ENCODE data around the gene LDLRAD4. TPM values are rescaled to one million over a fixed set of nuclear protein-coding genes. Genes with fewer than 3 reads are reported as not detected.

LDLRAD4 gene
- polyA plus RNA-seq, 1 of the 3 experiments (the other 2 are of a cell fraction): 0.16 TPM

GRCh38 chr18:13291299-13291698 is 72.7 kb downstream of the LDLRAD4 start:
- DNase-seq: no peak
- ChIA-PET POLR2A (no interaction called here), CTCF (no interaction called here)
- WGBS (ENCODE audit: low lambda C conversion rate): 73% methylated on average over 6 of the region's 8 CpGs
- Histone ChIP-seq H3K4me2 (no peak overlapping the region), H3K9me2 (no peaks in the 10 kb centered on the region), H3K9me3 (no peaks in the 10 kb centered on the region), H3K79me2 (ENCODE audit: insufficient read depth) (no peaks in the 10 kb centered on the region), H3K4me3 (ENCODE audit: low read depth in 2 of 2, low read length in 1 of 2) (no peak overlapping the region), H3K9ac (no peak overlapping the region), H3K27ac (ENCODE audit: low read depth in 2 of 2, low read length in 1 of 2) (no peak overlapping the region; a peak in 1 of 4 replicates), H3K27me3 (ENCODE audit: insufficient read depth) (no peaks in the 10 kb centered on the region), H3K4me1 (ENCODE audit: control insufficient read depth in 1 of 2, insufficient read depth in 2 of 2, low read depth in 1 of 2, low read length in 1 of 2) (peaks cover 0 to 14% of the 10 kb centered on the region in 2 experiments; a peak in 1 of 4 replicates), H3F3A (replicated peaks; ENCODE audit: insufficient read depth) (no peaks in the 10 kb centered on the region), H2AFZ (ENCODE audit: low read depth) (no peak overlapping the region), H3K36me3 (replicated peaks in 1 of 2; ENCODE audit: control insufficient read depth in 1 of 2, insufficient read depth in 2 of 2, low read length in 1 of 2) (no peaks in the 10 kb centered on the region), H4K20me1 (ENCODE audit: insufficient read depth) (no peaks in the 10 kb centered on the region)
- TF ChIP-seq USF2 (IDR thresholded peaks at IDR 0.05; ENCODE audit: borderline replicate concordance, low read depth, low read length): no peak
- TF ChIP-seq TCF12 (IDR thresholded peaks at IDR 0.05): no peak
- no peak for TF ChIP-seq MXI1 (IDR thresholded peaks at IDR 0.05; ENCODE audit: low read depth, low read length)

- no peak for TF ChIP-seq EZH2phosphoT487 (IDR thresholded peaks at IDR 0.05; ENCODE audit: borderline replicate concordance, low read depth)
- TF ChIP-seq ELF1 (IDR thresholded peaks at IDR 0.05): no peak
- no peak for TF ChIP-seq MEF2A (IDR thresholded peaks at IDR 0.05; ENCODE audit: borderline replicate concordance, low read depth)
- TF ChIP-seq GATA2 (CRISPR knock-in tag; IDR thresholded peaks at IDR 0.05): no peak
- TF ChIP-seq USF1 (IDR thresholded peaks at IDR 0.05; ENCODE audit: borderline replicate concordance, low read depth): no peak
- no peak for TF ChIP-seq IRF3 (IDR thresholded peaks at IDR 0.05; ENCODE audit: low read depth, low read length)
- Histone ChIP-seq H3K27ac (ENCODE audit: low read depth in 2 of 2, low read length in 1 of 2) (no peak overlapping the region), H3K9ac (no peak overlapping the region), H3K4me3 (ENCODE audit: low read depth in 2 of 2, low read length in 1 of 2) (no peak overlapping the region), H3K9me3 (no peaks in the 10 kb centered on the region), H2AFZ (ENCODE audit: low read depth) (no peak overlapping the region), H3K4me1 (ENCODE audit: control insufficient read depth in 1 of 2, insufficient read depth in 2 of 2, low read depth in 1 of 2, low read length in 1 of 2) (peaks cover 0 to 10% of the 10 kb centered on the region in 2 experiments; a peak in 1 of 4 replicates), H3K36me3 (replicated peaks in 1 of 2; ENCODE audit: control insufficient read depth in 1 of 2, insufficient read depth in 2 of 2, low read length in 1 of 2) (no peaks in the 10 kb centered on the region), H4K20me1 (ENCODE audit: insufficient read depth) (no peaks in the 10 kb centered on the region), H3K79me2 (ENCODE audit: insufficient read depth) (no peaks in the 10 kb centered on the region), H3K27me3 (ENCODE audit: insufficient read depth) (no peaks in the 10 kb centered on the region), H3F3A (replicated peaks; ENCODE audit: insufficient read depth) (no peaks in the 10 kb centered on the region), H3K4me2 (no peak overlapping the region), H3K9me2 (no peaks in the 10 kb centered on the region)
- 60% methylated on average over 7 of the region's 7 CpGs for WGBS (ENCODE audit: low lambda C conversion rate)
- ChIA-PET POLR2A (no interaction called here), CTCF (no interaction called here)
- no peak for DNase-seq
Observed at GRCh38 chr18:13291745-13292447, 73.3 kb downstream of the LDLRAD4 start.

All from SK-N-SH (cell line).